ENCODE measurements around the gene TSPAN32.

TSPAN32 gene

DNA sequence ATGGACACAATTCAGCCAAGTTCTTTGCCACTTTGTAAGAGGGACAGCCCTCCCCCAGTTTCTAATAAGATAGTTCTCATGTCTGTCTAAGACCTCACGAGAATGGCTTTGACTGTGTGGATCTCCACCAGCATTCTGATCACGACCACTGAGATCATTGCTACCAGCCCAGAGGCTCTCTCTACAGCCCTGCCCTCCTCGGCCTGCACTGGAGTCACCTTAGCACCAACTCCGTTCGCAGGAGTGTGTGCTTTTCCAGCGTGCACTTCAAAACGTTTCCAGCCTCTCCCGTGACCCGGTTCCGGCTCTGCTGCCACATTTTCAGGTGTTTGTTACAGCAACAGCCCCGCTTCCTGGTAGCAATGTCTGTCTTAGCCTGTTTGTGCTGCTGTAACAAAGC is 26.2 kb downstream of the TSPAN32 start:
- TF ChIP-seq, protein P1, sequence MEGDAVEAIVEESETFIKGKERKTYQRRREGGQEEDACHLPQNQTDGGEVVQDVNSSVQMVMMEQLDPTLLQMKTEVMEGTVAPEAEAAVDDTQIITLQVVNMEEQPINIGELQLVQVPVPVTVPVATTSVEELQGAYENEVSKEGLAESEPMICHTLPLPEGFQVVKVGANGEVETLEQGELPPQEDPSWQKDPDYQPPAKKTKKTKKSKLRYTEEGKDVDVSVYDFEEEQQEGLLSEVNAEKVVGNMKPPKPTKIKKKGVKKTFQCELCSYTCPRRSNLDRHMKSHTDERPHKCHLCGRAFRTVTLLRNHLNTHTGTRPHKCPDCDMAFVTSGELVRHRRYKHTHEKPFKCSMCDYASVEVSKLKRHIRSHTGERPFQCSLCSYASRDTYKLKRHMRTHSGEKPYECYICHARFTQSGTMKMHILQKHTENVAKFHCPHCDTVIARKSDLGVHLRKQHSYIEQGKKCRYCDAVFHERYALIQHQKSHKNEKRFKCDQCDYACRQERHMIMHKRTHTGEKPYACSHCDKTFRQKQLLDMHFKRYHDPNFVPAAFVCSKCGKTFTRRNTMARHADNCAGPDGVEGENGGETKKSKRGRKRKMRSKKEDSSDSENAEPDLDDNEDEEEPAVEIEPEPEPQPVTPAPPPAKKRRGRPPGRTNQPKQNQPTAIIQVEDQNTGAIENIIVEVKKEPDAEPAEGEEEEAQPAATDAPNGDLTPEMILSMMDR (IDR thresholded peaks at IDR 0.05; ENCODE audit: insufficient read depth, low read length), result no peak
- no peak for TF ChIP-seq SPI1 (IDR thresholded peaks at IDR 0.05; ENCODE audit: borderline replicate concordance, low read depth)
- no peak overlapping the region for H3K4me3 ChIP-seq (replicated peaks; ENCODE audit: insufficient read depth, low read length)
- no peak overlapping the region for H3K27ac ChIP-seq (replicated peaks)
- no peaks in the 10 kb centered on the region for H3K27me3 ChIP-seq (ENCODE audit: insufficient read depth, poor library complexity, severe bottlenecking)
- no peak for DNase-seq (ENCODE audit: low read depth in 1 of 2, low spot score in 1 of 2)

DNA sequence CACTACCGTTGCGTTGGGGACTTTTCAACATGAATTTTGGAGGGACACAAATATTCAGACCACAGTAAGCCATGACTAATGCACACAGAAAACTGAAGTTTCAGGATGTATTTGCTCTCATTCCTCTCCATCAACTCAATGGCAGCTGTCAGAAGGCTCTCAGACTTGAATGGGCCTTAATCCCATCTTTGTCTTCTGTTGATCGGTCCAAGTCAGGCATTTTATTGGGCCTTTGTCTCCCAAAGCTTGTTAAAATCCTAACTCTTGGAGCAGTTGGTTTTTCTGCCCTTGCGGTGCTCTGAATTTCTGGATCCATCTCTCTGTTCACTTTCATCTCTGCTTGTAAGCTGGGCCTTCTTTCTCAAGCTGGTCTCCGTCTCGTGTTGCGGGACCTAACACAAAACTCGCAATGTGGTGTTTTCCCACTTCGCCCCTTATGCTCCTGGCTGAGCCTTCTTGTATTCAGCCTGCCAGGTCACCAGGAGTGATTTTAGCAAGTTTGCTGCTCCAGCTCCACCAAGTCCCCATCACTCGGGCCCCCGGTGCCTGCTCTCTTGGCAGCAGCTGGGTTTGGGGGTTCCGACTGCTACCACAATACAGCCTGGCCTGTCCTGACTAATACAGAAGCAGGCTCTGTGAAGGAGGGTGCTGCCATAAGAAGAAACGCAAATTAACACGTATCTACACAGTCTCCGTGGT is 27.0 kb downstream of the TSPAN32 start:
- no peak overlapping the region for H3K27ac ChIP-seq (replicated peaks)
- no peak for DNase-seq (ENCODE audit: low read depth in 1 of 2, low spot score in 1 of 2)
- no peaks in the 10 kb centered on the region for H3K27me3 ChIP-seq (ENCODE audit: insufficient read depth, poor library complexity, severe bottlenecking)
- TF ChIP-seq, protein P1 (IDR thresholded peaks at IDR 0.05; ENCODE audit: insufficient read depth, low read length), result no peak
- TF ChIP-seq, protein P2, sequence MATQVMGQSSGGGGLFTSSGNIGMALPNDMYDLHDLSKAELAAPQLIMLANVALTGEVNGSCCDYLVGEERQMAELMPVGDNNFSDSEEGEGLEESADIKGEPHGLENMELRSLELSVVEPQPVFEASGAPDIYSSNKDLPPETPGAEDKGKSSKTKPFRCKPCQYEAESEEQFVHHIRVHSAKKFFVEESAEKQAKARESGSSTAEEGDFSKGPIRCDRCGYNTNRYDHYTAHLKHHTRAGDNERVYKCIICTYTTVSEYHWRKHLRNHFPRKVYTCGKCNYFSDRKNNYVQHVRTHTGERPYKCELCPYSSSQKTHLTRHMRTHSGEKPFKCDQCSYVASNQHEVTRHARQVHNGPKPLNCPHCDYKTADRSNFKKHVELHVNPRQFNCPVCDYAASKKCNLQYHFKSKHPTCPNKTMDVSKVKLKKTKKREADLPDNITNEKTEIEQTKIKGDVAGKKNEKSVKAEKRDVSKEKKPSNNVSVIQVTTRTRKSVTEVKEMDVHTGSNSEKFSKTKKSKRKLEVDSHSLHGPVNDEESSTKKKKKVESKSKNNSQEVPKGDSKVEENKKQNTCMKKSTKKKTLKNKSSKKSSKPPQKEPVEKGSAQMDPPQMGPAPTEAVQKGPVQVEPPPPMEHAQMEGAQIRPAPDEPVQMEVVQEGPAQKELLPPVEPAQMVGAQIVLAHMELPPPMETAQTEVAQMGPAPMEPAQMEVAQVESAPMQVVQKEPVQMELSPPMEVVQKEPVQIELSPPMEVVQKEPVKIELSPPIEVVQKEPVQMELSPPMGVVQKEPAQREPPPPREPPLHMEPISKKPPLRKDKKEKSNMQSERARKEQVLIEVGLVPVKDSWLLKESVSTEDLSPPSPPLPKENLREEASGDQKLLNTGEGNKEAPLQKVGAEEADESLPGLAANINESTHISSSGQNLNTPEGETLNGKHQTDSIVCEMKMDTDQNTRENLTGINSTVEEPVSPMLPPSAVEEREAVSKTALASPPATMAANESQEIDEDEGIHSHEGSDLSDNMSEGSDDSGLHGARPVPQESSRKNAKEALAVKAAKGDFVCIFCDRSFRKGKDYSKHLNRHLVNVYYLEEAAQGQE (IDR thresholded peaks at IDR 0.05; ENCODE audit: insufficient replicate concordance, low read depth), result no peak
- TF ChIP-seq POLR2AphosphoS5 (IDR thresholded peaks at IDR 0.05; ENCODE audit: low read depth) (no peak), GABPA (IDR thresholded peaks at IDR 0.05; ENCODE audit: low read depth) (no peak), SPI1 (IDR thresholded peaks at IDR 0.05; ENCODE audit: borderline replicate concordance, low read depth) (no peak)
- no peak overlapping the region for H3K4me3 ChIP-seq (replicated peaks; ENCODE audit: insufficient read depth, low read length)

DNA sequence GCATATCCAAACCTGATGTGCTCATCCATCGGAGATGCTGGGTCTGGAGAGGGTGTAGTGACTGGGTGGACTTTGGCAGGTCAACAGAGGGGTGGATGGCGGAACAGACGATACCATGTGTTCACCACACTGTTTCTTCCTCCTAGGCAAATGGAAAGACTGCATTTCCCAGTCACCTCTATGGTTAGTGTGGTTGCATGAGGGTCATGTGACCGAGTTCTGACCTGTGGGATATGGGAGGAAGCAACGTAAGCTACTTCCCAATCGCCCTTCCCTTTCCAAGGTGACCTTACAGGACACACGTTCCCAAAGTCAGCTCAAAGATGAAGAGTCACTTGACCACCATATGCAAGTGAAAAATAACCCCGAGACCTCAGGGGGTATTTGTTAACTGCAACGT is 27.7 kb downstream of the TSPAN32 start:
- no peak overlapping the region for H3K27ac ChIP-seq (replicated peaks)
- no peak for DNase-seq (ENCODE audit: low read depth in 1 of 2, low spot score in 1 of 2)
- no peak overlapping the region for H3K4me3 ChIP-seq (replicated peaks; ENCODE audit: insufficient read depth, low read length)
- TF ChIP-seq POLR2AphosphoS5 (IDR thresholded peaks at IDR 0.05; ENCODE audit: low read depth) (no peak), GABPA (IDR thresholded peaks at IDR 0.05; ENCODE audit: low read depth) (no peak), SPI1 (IDR thresholded peaks at IDR 0.05; ENCODE audit: borderline replicate concordance, low read depth) (no peak)
- TF ChIP-seq, protein P1 (IDR thresholded peaks at IDR 0.05; ENCODE audit: insufficient read depth, low read length), result no peak
- TF ChIP-seq, protein P2 (IDR thresholded peaks at IDR 0.05; ENCODE audit: insufficient replicate concordance, low read depth), result no peak
- no peaks in the 10 kb centered on the region for H3K27me3 ChIP-seq (ENCODE audit: insufficient read depth, poor library complexity, severe bottlenecking)

DNA sequence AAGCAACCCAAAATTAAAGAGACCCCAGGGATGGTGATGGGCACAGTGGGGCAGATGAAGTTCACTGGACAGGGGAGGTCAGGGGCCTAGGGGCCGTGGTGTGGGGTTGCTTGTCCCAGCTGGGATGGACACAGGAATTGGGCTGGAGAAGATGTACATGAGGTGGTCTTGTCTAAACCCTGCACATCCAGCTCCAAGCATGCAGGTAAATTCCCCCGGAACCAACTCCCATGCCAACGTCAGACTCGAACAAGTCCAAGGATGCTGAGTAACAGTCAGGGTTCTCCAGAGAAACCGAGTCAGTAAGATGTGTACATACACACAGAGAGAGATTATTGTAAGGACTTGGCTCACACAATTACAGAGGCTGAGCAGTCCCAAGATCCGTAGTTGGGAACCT is 28.9 kb downstream of the TSPAN32 start:
- Histone ChIP-seq H3K4me3 (replicated peaks; ENCODE audit: insufficient read depth, low read length) (no peak overlapping the region), H3K27ac (replicated peaks) (no peak overlapping the region), H3K27me3 (ENCODE audit: insufficient read depth, poor library complexity, severe bottlenecking) (no peaks in the 10 kb centered on the region)
- TF ChIP-seq, protein P1 (IDR thresholded peaks at IDR 0.05; ENCODE audit: insufficient read depth, low read length), result no peak
- DNase-seq (ENCODE audit: low read depth in 1 of 2, low spot score in 1 of 2), result no peak
